Left forelimb (tissue), 1 donor: ENCODE measurements around the gene PHETA1.
"Not testable (repeated sequence)": the region's sequence is repeated elsewhere in the genome, so short reads cannot be mapped to it uniquely, and the experiment has no call there.

Experiments
- DNase-seq: peaks from one replicate; pipeline ENCODE4 v3.0.0-alpha.2; 2018; ENCODE audit warnings: low spot score

PHETA1 gene

GRCh38 chr12:111405149-111405858 is 36.4 kb upstream of the PHETA1 start:
- peak; percentile 92 for DNase-seq

- no peak for DNase-seq
These were observed 35.7 kb upstream of the PHETA1 start for GRCh38 chr12:111404362-111405148.

GRCh38 chr12:111402490-111402824 is 33.6 kb upstream of the PHETA1 start:
- not testable (repeated sequence) for DNase-seq

GRCh38 chr12:111401167-111401605 is 32.3 kb upstream of the PHETA1 start:
- DNase-seq, result no peak

- not testable (repeated sequence) for DNase-seq
These were observed 31.0 kb upstream of the PHETA1 start for GRCh38 chr12:111399741-111400404.

DNA sequence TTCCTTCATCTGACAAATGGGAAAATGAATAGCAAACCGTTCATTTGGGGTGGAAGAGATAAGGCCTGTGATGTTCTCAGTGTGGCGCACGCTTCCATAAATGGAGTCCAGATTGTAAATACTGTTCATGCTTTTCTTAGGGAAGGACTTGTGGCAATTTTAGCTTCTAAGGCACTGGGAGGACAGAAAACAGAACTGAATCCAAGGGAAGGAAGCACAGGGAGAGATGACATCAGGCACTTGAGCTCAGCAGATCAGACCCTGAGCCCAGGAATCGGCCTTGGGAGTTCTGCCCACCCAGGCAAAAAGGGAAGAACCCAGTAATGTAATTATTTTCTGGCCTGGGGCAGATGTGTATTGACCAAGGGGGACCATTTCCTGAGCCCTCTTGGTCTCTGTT is 29.6 kb upstream of the PHETA1 start:
- DNase-seq, result no peak

DNA sequence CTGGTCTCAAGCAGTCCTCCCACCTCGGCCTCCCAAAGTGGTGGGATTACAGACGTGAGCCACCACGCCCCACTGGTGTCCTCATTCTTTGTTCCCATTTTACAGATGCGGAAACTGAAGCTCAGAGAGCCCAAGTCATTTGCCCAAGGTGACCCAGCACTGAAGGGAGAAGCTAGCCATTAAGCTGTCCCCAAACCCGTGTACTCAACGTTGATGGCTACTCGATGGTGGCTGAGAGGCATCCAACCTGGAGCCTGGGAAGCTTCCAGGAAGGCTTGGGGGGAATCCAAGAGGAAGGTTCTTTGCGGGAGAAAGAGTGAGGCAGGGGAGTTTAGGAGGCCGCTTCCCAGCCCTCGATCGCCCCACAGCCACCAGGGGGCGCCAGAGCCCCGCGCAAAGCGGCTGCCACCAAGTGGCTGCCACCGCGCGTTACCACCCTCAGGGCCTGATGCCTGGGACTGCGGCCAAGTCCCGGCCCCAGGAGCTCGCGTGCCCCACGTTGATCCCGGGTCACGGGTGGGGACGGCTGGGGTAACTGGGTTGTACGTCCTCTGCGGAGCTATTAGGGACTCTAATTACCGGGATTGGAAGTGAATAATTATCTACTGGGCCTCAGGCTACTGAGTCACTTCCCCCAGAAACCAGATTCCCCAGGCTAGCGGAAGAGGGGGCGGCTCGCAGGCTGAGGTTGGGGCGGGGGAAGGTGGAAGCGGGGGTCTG is 28.0 kb upstream of the PHETA1 start:
- peak; percentile 89 for DNase-seq

DNA sequence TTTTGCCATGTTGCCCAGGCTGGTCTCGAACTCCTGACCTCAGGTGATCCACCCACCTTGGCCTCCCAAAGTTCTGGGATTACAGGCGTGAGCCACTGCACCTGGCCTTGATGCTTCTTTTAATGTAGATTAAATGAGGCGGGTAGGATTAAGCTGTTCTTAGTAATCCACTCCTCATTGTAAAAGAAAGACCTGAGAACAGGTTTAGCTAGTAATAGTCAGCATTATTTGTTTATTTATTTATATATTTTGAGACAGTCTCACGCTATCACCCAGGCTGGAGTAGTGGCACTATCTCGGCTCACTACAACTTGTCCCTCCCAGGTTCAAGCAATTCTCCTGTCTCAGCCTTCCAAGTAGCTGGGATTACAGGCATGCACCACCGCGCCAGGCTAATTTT is 27.4 kb upstream of the PHETA1 start:
- DNase-seq, result not testable (repeated sequence)

DNA sequence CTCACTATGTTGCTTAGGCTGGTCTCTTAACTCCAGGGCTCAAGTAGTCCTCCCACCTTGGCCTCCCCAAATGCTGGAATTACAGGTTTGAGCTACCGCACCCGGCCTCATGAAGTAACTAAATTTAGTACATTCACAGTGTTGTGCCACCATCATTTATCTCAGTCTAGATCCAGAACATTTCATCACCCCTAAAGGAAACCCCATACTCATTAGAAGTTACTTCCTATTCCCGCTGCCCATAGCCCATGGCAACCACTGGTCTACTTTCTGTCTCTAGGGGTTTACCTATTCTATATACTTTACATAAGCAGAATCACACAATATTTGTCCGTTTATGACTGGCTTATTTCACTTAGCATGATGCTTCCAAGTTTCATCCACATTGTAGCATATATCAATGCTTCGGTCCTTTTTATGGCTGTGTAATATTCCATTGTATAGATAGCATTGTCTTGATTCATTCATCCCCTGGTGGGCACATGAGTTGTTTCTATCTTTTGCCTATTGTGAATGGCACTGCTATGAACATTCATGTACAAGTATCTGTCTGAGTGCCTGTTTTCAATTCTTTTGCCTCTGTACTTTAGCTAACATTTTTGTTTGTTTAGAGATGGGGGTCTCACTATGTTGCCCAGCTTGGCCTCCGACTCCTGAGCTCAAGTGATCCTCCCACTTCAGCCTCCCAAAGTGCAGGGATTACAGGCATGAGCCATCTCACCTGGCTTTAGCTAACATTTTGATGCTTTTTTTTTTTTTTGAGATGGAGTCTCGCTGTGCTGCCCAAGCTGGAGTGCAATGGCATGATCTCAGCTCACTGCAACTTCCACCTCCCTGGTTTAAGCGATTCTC is 26.7 kb upstream of the PHETA1 start:
- DNase-seq, result no peak

DNA sequence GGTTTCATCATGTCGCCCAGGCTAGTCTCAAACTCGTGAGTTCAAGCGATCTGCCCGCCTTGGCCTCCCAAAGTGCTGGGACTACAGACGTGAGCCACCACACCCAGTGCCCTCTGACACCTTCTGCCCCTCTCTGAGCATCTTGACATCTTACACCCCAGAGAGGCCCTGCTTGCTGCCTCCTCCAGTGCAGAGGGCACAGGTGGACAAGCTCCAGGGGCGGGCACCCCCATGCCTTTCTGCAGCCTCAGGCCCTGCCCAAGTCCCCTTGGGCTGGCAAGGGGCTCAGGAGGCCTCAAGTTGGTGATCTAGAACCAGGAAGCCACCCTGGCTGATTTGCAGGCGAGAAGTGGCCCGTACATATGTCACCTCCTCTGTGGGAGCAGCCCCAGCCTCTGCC is 25.6 kb upstream of the PHETA1 start:
- DNase-seq, result no peak

GRCh38 chr12:111393700-111394300 is 24.9 kb upstream of the PHETA1 start:
- no peak for DNase-seq

DNA sequence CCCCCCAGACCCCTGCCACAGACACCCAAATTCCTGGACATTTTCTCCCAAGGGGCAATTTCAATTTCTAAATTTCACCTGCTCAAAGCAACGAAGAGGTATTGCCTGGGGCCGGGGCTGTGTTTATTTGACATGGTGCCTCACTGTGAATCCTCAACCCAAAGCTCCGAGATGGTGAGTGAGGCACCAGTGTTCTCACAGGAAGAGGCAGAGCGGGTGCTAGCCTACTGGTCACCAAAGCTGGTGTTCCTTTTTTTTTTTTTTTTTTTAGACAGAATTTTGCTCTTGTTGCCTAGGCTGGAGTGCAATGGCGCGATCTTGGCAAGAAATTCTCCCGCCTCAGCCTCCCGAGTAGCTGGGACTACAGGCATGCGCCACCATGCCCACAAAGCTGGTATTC is 22.0 kb upstream of the PHETA1 start:
- DNase-seq, result no peak

- DNase-seq, result no peak
These were observed 20.7 kb upstream of the PHETA1 start for GRCh38 chr12:111389635-111390034.

DNA sequence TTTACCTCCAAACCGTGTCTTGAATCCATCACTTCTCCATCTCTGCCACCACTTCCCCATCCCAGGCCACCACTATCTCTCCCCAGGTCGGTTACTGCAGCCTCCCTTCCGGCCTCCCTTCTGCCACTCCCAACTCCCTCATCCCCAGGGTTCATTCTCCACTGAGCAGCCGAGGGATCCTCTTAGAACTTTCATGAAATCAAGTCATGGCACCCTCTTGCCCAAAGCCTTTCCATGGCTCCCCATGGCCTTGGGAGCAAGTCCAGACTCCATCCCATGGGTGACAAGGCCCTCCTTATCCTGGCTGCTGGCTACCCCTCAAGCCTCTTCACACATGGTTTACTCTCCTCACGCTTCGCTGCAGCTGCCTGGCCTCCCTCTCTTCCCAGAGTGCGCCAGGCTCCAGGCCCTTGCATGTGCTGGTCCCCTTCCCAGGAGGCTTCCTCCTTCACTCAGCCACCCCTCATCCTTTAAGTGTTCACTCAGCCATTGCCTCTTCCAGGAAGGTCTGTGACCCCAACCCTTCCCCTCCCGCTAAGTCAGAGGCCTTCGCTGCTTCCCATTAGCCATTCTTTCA is 18.9 kb upstream of the PHETA1 start:
- DNase-seq, result no peak

DNA sequence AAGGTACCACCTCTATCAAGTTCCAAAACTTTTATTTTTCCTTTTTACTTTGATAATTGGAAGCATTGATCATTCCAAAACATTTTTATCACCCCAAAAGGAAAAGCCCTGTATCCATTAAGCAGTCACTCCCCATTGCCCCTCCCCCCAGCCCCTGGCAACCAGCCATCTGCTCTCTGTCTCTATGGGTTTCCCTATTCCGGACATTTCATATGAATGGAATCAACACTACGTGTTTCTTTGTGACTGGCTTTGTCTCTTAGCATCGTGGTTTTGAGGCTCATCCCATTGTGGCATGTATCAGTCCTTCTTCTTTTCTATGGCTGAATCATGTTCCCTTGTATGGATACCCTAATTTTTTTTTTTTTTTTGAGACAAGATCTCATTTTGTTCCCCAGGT is 18.0 kb upstream of the PHETA1 start:
- DNase-seq, result no peak

GRCh38 chr12:111384596-111384995 is 15.7 kb upstream of the PHETA1 start:
- no peak for DNase-seq

DNA sequence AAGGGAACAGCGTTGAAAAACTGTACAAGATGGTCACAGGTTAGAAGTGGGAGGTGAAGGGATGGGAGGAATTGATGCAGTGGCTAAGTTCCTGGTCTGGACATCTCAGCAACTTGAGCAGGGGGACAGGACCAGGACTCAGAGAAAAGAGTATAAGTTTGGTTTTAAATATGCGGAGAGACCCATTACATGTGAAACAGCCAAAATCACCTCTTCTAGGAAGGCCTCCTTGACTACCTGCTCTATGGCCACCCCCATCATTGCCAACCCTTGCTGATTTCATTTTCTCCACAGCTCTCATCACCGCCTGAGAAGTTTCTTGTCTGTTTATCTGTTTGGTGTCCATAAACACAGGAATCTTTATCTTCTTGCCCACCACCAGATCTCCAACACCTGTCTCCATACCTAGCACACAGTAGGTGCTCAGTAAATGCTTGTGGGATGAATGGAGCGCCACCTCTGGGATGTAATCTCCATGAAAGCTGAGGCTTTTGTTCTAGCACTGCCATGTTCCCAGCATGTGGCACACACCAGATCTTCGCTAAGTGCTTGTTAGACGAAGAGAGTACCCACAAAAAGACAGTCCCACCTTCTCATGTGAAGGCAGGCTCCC is 11.2 kb upstream of the PHETA1 start:
- no peak for DNase-seq

DNA sequence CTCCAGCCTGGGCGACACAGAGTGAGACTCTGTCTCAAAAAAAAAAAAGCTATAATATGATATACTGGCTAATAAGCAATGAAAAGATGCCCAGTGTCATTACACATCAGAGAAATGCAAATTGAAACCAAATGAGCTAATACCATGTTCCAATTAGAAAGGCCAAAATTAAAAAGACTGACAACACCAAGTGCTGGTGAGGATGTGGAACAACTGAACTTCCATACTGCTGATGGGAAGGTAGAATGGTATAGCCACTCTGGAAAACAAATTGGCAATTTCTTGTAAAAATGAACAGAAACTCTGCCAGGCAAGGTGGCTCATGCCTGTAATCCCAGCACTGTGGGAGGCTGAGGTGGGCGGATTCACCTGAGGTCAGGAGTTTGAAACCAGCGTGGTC is 8.5 kb upstream of the PHETA1 start:
- no peak for DNase-seq

GRCh38 chr12:111373231-111373630 is 4.3 kb upstream of the PHETA1 start:
- DNase-seq, result not testable (repeated sequence)
